HG02938 (cell line): ENCODE results near the gene GRM4.
"Not testable (repeated sequence)": the region's sequence is repeated elsewhere in the genome, so short reads cannot be mapped to it uniquely, and the experiment has no call there.

Experiments used
- ATAC-seq: cut with Tn5 transposase; IDR thresholded peaks from one replicate; pipeline ENCODE4 v1.9.1; 2021; ENCODE audit warnings: mild to moderate bottlenecking, moderate library complexity; ENCODE audit not compliant: unreplicated experiment

GRM4 gene

GRCh38 chr6:34027445-34027936, 118.4 kb downstream of the GRM4 start:
- ATAC-seq, result no peak

- ATAC-seq, result no peak
Observed at GRCh38 chr6:34025861-34026260, 120.0 kb downstream of the GRM4 start.

- no peak for ATAC-seq
Observed at GRCh38 chr6:34025112-34025807, 120.6 kb downstream of the GRM4 start.

GRCh38 chr6:34022873-34023255, 123.0 kb downstream of the GRM4 start:
- ATAC-seq, result no peak

- no peak for ATAC-seq
Observed at GRCh38 chr6:34022250-34022872, 123.5 kb downstream of the GRM4 start.

- no peak for ATAC-seq
Observed at GRCh38 chr6:34021554-34022190, 124.2 kb downstream of the GRM4 start.

- no peak for ATAC-seq
Observed at GRCh38 chr6:34020807-34021553, 124.9 kb downstream of the GRM4 start.

- no peak for ATAC-seq
Observed at GRCh38 chr6:34020278-34020677, 125.6 kb downstream of the GRM4 start.

GRCh38 chr6:34018961-34019606, 126.8 kb downstream of the GRM4 start:
- ATAC-seq, result no peak

GRCh38 chr6:34018026-34018425, 127.9 kb downstream of the GRM4 start:
- ATAC-seq, result no peak

GRCh38 chr6:34017106-34017805, 128.6 kb downstream of the GRM4 start:
- no peak for ATAC-seq

- ATAC-seq, result not testable (repeated sequence)
Observed at GRCh38 chr6:34016573-34016972, 129.3 kb downstream of the GRM4 start.

GRCh38 chr6:34015586-34015985, 130.3 kb downstream of the GRM4 start:
- no peak for ATAC-seq

- no peak for ATAC-seq
Observed at GRCh38 chr6:34011264-34011663, 134.6 kb downstream of the GRM4 start.

GRCh38 chr6:34005901-34006531, 139.9 kb downstream of the GRM4 start:
- no peak for ATAC-seq

GRCh38 chr6:34004706-34005105, 141.2 kb downstream of the GRM4 start:
- ATAC-seq, result no peak

GRCh38 chr6:34003962-34004361, 141.9 kb downstream of the GRM4 start:
- no peak for ATAC-seq

GRCh38 chr6:34001706-34002621, 143.9 kb downstream of the GRM4 start:
- ATAC-seq, result no peak

GRCh38 chr6:34000281-34000680, 145.6 kb downstream of the GRM4 start:
- no peak for ATAC-seq
